Ureter (tissue), 1 donor: ENCODE results near the gene SCAF11. TPM values are rescaled to one million over a fixed set of nuclear protein-coding genes. Genes with fewer than 3 reads are reported as not detected.

Source experiments
- DNase-seq: peaks from one replicate; pipeline ENCODE4 v3.0.0-alpha.2; 2020; ENCODE audit warnings: low spot score
- total RNA-seq: library from RNA; stranded (reverse); gene quantifications from one replicate; pipeline ENCODE4 v1.2.4, GENCODE V29; 2023
- donor health status: DM: yes; HTN: yes; CAD: no.

Gene SCAF11
- total RNA-seq, 1 donor from 2014 or later = 163 TPM

- no peak for DNase-seq
These were observed 12.3 kb downstream of the SCAF11 start for GRCh38 chr12:45978108-45978507.

GRCh38 chr12:45977620-45978019, 12.8 kb downstream of the SCAF11 start:
- no peak for DNase-seq

GRCh38 chr12:45975506-45975905, 14.9 kb downstream of the SCAF11 start:
- DNase-seq = no peak

- DNase-seq = no peak
These were observed 15.5 kb downstream of the SCAF11 start for GRCh38 chr12:45974883-45975282.

- no peak for DNase-seq
These were observed 16.1 kb downstream of the SCAF11 start for GRCh38 chr12:45974171-45974719.

- DNase-seq = no peak
These were observed 16.8 kb downstream of the SCAF11 start for GRCh38 chr12:45973526-45973925.

- no peak for DNase-seq
These were observed 20.0 kb downstream of the SCAF11 start for GRCh38 chr12:45970391-45970790.

- DNase-seq = no peak
These were observed 21.3 kb downstream of the SCAF11 start for GRCh38 chr12:45969084-45969483.

GRCh38 chr12:45966486-45966885, 23.9 kb downstream of the SCAF11 start:
- no peak for DNase-seq

- DNase-seq = no peak
These were observed 27.6 kb downstream of the SCAF11 start for GRCh38 chr12:45962553-45963325.

- DNase-seq = no peak
These were observed 30.6 kb downstream of the SCAF11 start for GRCh38 chr12:45959728-45960127.

GRCh38 chr12:45959025-45959424, 31.3 kb downstream of the SCAF11 start:
- DNase-seq = no peak

- no peak for DNase-seq
These were observed 41.8 kb downstream of the SCAF11 start for GRCh38 chr12:45948546-45948945.

GRCh38 chr12:45946435-45946834, 43.9 kb downstream of the SCAF11 start:
- DNase-seq = no peak

GRCh38 chr12:45944771-45945170, 45.6 kb downstream of the SCAF11 start:
- DNase-seq = no peak

GRCh38 chr12:45939759-45940158, 50.6 kb downstream of the SCAF11 start:
- DNase-seq = no peak

GRCh38 chr12:45938566-45938965, 51.8 kb downstream of the SCAF11 start:
- no peak for DNase-seq

GRCh38 chr12:45934956-45935355, 55.4 kb downstream of the SCAF11 start:
- no peak for DNase-seq

- no peak for DNase-seq
These were observed 56.9 kb downstream of the SCAF11 start for GRCh38 chr12:45933504-45933903.

GRCh38 chr12:45930369-45930768, 60.0 kb downstream of the SCAF11 start:
- no peak for DNase-seq

GRCh38 chr12:45928309-45928708, 62.1 kb downstream of the SCAF11 start:
- no peak for DNase-seq

- DNase-seq = no peak
These were observed 71.6 kb downstream of the SCAF11 start for GRCh38 chr12:45918818-45919217.

GRCh38 chr12:45915405-45915804, 75.0 kb downstream of the SCAF11 start:
- DNase-seq = no peak

GRCh38 chr12:45914090-45914489, 76.3 kb downstream of the SCAF11 start:
- no peak for DNase-seq
